HepG2 (cell line): ENCODE measurements around the gene ALG1L2.
"Not testable (repeated sequence)": the region's sequence is repeated elsewhere in the genome, so short reads cannot be mapped to it uniquely, and the experiment has no call there.

Experiments used
- CBFB ChIP-seq: sonication (generic); formaldehyde crosslinking; IDR thresholded peaks from 2 replicates; pipeline ENCODE4 v1.4.0; 2020; ENCODE audit warnings: missing genetic modification reagents
- CTCF ChIP-seq: sonication (generic); formaldehyde crosslinking; IDR thresholded peaks from 2 replicates; pipeline ENCODE4 v1.5.0; 2020; ENCODE audit warnings: mild to moderate bottlenecking, missing genetic modification reagents, moderate library complexity
- DNMT1 ChIP-seq: sonication (generic); formaldehyde crosslinking; IDR thresholded peaks from 2 replicates; pipeline ENCODE4 v1.5.1; 2020; ENCODE audit warnings: mild to moderate bottlenecking, missing genetic modification reagents
- EP300 ChIP-seq, 3 experiments: sonication (generic) in 1 of 3; formaldehyde crosslinking in 1 of 3; IDR thresholded peaks; 2 replicates each; pipeline versions ENCODE4 v1.5.1 to v1.6.1; 2011 to 2020; ENCODE audit warnings: low read depth in 2 of 3, low read length in 2 of 3, borderline replicate concordance in 1 of 3, improper control_type of control experiment in 1 of 3, mild to moderate bottlenecking in 1 of 3, missing genetic modification reagents in 1 of 3, moderate library complexity in 1 of 3
- HCFC1 ChIP-seq: fragments of 150-350 bp; IDR thresholded peaks from 2 replicates; pipeline ENCODE4 v1.6.1; 2014; ENCODE audit warnings: low read depth, low read length
- MIXL1 ChIP-seq: IDR thresholded peaks from 2 replicates; pipeline ENCODE4 v1.6.1; 2016
- PHF8 ChIP-seq: sonication (generic); formaldehyde crosslinking; IDR thresholded peaks from 2 replicates; pipeline ENCODE4 v1.5.0; 2020; ENCODE audit warnings: missing genetic modification reagents
- ZNF766 ChIP-seq: sonication (generic); formaldehyde crosslinking; IDR thresholded peaks from 2 replicates; pipeline ENCODE4 v1.5.0; 2020; ENCODE audit warnings: missing genetic modification reagents, borderline replicate concordance
- ZNF768 ChIP-seq: sonication (generic); formaldehyde crosslinking; IDR thresholded peaks from 2 replicates; pipeline ENCODE4 v1.4.0; 2020; ENCODE audit warnings: missing genetic modification reagents

- TF ChIP-seq DNMT1 (CRISPR knock-in tag); HCFC1; CTCF (CRISPR knock-in tag); CBFB (CRISPR knock-in tag); ZNF766 (CRISPR knock-in tag); EP300 (IDR thresholded peaks at IDR 0.05; ENCODE audit: low read depth in 2 of 2, low read length in 2 of 2); EP300 (CRISPR knock-in tag; IDR thresholded peaks at IDR 0.05; ENCODE audit: borderline replicate concordance); ZNF768; MIXL1; PHF8 (CRISPR knock-in tag): not testable (repeated sequence)
These were observed 62.7 kb downstream of the ALG1L2 start for GRCh38 chr3:130144328-130144650.
